SIG-M5 treated with dmso at 0.1 percent for 504 hours (cell line): ENCODE measurements around the gene BST1.

ENCODE experiments used
- DNase-seq: peaks from one replicate; lab custom pipeline; 2025; ENCODE audit not compliant: unreplicated experiment; lab: John Stamatoyannopoulos, UW

Gene BST1

DNA sequence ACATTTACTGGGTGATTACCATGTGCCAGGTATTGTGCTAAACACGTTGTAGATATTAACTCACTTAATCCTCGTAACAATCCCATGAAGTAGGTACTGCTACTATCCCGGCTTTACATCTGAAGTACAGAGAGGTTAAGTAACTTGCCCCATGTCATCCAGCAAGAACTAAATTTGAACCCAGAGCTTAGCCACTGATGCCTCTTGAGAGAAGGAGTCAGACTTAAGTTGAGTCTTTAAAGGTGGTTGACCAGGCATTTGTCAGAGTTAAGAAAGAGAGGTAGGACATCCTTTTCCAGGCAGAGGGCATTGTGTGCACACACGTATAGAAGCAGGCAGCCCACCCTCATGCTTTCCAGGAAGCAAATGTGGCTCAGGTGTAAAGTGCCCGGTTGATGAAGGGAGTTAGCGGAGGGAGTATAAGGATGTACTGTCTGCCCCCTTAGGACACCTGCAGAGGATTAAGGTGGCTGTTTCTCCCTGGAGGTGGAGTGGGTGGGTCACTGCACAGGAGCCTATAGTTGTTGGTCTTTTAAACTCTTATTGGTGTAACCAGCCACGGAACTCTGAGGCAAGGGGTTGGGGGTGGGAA lies 74.9 kb downstream of the BST1 start:
- DNase-seq = no peak

DNA sequence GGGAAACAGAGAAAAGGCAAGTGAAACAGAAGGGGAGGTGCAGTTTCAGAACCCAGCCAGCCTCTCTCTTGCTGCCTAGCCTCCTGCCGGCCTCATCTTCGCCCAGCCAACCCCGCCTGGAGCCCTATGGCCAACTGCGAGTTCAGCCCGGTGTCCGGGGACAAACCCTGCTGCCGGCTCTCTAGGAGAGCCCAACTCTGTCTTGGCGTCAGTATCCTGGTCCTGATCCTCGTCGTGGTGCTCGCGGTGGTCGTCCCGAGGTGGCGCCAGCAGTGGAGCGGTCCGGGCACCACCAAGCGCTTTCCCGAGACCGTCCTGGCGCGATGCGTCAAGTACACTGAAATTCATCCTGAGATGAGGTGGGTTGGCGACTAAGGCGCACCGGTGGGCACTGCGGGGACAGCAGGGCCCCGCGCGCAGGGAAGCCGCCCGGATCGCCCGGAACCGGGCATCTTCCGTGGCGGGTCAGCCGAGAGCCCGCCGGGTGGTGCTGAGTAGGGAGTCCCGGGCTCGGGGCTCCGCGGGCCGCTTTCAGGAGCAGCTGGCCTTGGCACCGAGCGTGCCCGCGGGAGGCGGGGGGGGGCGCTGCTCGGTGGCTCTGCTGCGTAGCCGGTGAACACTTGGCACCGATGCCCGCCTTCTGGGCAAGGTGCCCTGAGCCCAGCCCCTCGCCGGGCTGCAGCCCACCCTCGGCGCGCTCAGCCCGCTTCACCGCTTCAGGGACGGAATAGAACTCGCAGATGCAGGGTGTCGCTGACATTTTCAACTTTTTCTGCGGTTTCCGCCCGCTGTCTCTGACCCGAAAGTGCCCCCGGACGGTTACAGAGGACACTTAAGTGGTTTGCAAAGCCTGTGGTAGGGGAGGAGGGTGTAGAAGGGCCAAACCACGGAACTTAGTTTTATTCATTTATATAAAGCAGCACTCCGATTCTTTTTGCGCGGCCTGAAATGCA lies 75.7 kb downstream of the BST1 start, which contains the start of gene CD38:
CD38 (plus strand) TSS at position 40 of the 953 bp plus-strand sequence; CDS start at position 127, 87 bp downstream.
- peak; percentile 81 for DNase-seq

DNA sequence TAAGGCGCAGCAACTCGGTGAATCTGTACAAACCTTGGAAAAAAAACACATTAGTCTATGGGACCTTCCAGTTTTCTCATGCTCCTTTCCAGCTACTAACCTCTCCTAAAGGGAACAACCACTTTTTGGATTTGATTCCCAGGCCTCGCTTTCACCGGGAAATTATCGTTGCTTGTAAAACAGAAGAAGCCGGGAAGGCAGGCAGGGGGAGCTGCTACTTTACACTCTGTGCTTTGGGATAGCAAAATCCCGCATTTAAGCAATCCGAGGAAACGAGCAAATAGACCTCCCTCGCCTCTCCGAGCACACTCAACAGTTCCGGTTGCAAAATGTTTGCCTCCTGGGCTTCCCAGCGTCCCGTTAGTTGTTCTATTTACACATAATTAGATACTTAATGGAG lies 76.4 kb downstream of the BST1 start:
- DNase-seq = peak; percentile 71

DNA sequence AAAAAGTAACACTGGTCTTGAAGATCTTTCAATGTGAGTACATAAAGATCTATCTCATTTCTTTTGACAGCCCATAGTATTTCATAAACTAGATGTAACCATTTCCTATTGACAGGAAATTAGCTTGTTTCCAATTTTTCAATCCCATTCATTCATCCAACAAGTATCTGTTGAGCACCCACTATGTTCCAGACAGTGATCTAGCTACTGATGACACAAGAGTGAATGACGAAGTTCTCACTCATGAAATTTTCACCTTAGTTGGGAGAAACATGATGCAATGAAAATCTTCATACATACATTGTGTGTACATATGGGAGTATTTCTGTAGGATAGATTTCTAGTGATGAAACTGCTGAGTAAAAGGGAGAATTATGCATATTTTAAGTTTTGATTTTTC lies 76.9 kb downstream of the BST1 start:
- peak; percentile 31 for DNase-seq

GRCh38 chr4:15781427-15782095 lies 78.7 kb downstream of the BST1 start:
- peak; percentile 30 for DNase-seq
